OCI-LY1 (cell line): Measurements from ENCODE around the gene AKT2.

Experiments
- H2AFZ ChIP-seq: fragments of 200-600 bp; sonication (generic), shearing (Covaris generic); 2 replicates; pipeline ENCODE4 v1.6.0; 2014; ENCODE audit warnings: antibody characterized with exemption, mild to moderate bottlenecking, low read length
- H3F3A ChIP-seq: fragments of 200-600 bp; sonication (generic), shearing (Covaris generic); 2 replicates; pipeline ENCODE4 v1.6.0; 2014; ENCODE audit warnings: mild to moderate bottlenecking, antibody characterized with exemption, low read length, moderate library complexity; ENCODE audit not compliant: insufficient read depth
- H3K27ac ChIP-seq: fragments of 200-600 bp; sonication (generic); 2 replicates; pipeline ENCODE4 v1.5.1; 2014; ENCODE audit warnings: low read length, mixed run types, mild to moderate bottlenecking, low read depth; ENCODE audit not compliant: poor library complexity, severe bottlenecking
- H3K27me3 ChIP-seq: fragments of 200-600 bp; sonication (generic); 2 replicates; pipeline ENCODE4 v1.6.0; 2014; ENCODE audit warnings: antibody characterized with exemption, mild to moderate bottlenecking, low read length, moderate library complexity; ENCODE audit not compliant: insufficient read depth
- H3K36me3 ChIP-seq: fragments of 200-600 bp; sonication (generic); 2 replicates; pipeline ENCODE4 v1.6.1; 2014; ENCODE audit warnings: mild to moderate bottlenecking, antibody characterized with exemption, low read length, moderate library complexity, mixed read lengths; ENCODE audit not compliant: insufficient read depth
- H3K4me1 ChIP-seq: fragments of 200-600 bp; sonication (generic); 2 replicates; pipeline ENCODE4 v1.5.1; 2014; ENCODE audit warnings: mild to moderate bottlenecking, low read length, moderate library complexity; ENCODE audit not compliant: insufficient read depth, severe bottlenecking
- H3K4me2 ChIP-seq: fragments of 200-600 bp; sonication (generic), shearing (Covaris generic); 2 replicates; pipeline ENCODE4 v1.6.1; 2014; ENCODE audit warnings: low read length
- H3K4me3 ChIP-seq: fragments of 200-600 bp; sonication (generic); 2 replicates; pipeline ENCODE4 v1.5.1; 2014; ENCODE audit warnings: low read length, low read depth, mild to moderate bottlenecking, mixed read lengths; ENCODE audit not compliant: poor library complexity, severe bottlenecking
- H3K79me2 ChIP-seq: fragments of 200-600 bp; shearing (Covaris generic); 2 replicates; pipeline ENCODE4 v1.6.1; 2016; ENCODE audit warnings: mixed run types, low read length, mixed read lengths; ENCODE audit not compliant: insufficient read depth
- H3K9ac ChIP-seq: fragments of 200-600 bp; sonication (generic), shearing (Covaris generic); 2 replicates; pipeline ENCODE4 v1.6.1; 2014; ENCODE audit warnings: mild to moderate bottlenecking, low read length, mixed read lengths
- H3K9me2 ChIP-seq: fragments of 200-600 bp; sonication (generic), shearing (Covaris generic); 2 replicates; pipeline ENCODE4 v1.6.1; 2014; ENCODE audit warnings: low read depth, mild to moderate bottlenecking, low read length, mixed read lengths
- H3K9me3 ChIP-seq: fragments of 200-600 bp; shearing (Covaris generic); 2 replicates; pipeline ENCODE4 v1.6.1; 2014; ENCODE audit warnings: low read length, mixed read lengths
- H4K20me1 ChIP-seq: fragments of 200-600 bp; sonication (generic), shearing (Covaris generic); 2 replicates; pipeline ENCODE4 v1.6.0; 2016; ENCODE audit warnings: mild to moderate bottlenecking, low read length; ENCODE audit not compliant: insufficient read depth
- CTCF ChIP-seq: fragments of 200-600 bp; sonication (generic), shearing (Covaris generic); IDR thresholded peaks from 2 replicates; pipeline ENCODE4 v1.5.1; 2017; ENCODE audit warnings: mild to moderate bottlenecking, antibody characterized with exemption, low read length, moderate library complexity, mixed read lengths
- EZH2 ChIP-seq: fragments of 200-600 bp; sonication (generic), shearing (Covaris generic); IDR thresholded peaks from 2 replicates; pipeline ENCODE4 v1.8.0; 2017; ENCODE audit warnings: borderline replicate concordance, mixed run types, mild to moderate bottlenecking, antibody characterized with exemption, low read length, moderate library complexity, mixed read lengths

AKT2 gene

GRCh38 chr19:40225440-40226305 lies 59.5 kb downstream of the AKT2 start:
- Histone ChIP-seq H3K27ac (no peak overlapping the region), H3K4me1 (no peaks in the 10 kb centered on the region), H3F3A (no peaks in the 10 kb centered on the region; the same call in 1 of the 2 replicates), H3K4me2 (no peak overlapping the region), H2AFZ (no peak overlapping the region), H3K4me3 (no peak overlapping the region), H3K36me3 (no peaks in the 10 kb centered on the region), H3K27me3 (no peaks in the 10 kb centered on the region), H3K9ac (no peak overlapping the region), H3K79me2 (no peaks in the 10 kb centered on the region), H4K20me1 (no peaks in the 10 kb centered on the region), H3K9me2 (no peaks in the 10 kb centered on the region), H3K9me3 (no peaks in the 10 kb centered on the region)
- TF ChIP-seq EZH2 (no peak), CTCF (peak; percentile 33; the same call in 1 of the 2 replicates)

GRCh38 chr19:40224342-40225150 lies 60.6 kb downstream of the AKT2 start:
- TF ChIP-seq EZH2 (no peak), CTCF (no peak)
- Histone ChIP-seq H4K20me1 (no peaks in the 10 kb centered on the region), H3F3A (no peaks in the 10 kb centered on the region; the same call in 1 of the 2 replicates), H3K4me1 (no peaks in the 10 kb centered on the region), H3K4me2 (no peak overlapping the region), H3K27ac (no peak overlapping the region), H3K9ac (no peak overlapping the region), H3K4me3 (no peak overlapping the region), H3K36me3 (no peaks in the 10 kb centered on the region), H2AFZ (no peak overlapping the region), H3K9me3 (no peaks in the 10 kb centered on the region), H3K79me2 (no peaks in the 10 kb centered on the region), H3K27me3 (no peaks in the 10 kb centered on the region), H3K9me2 (no peaks in the 10 kb centered on the region)

GRCh38 chr19:40223135-40223822 lies 61.9 kb downstream of the AKT2 start:
- H3K4me2 ChIP-seq, result no peak overlapping the region
- no peaks in the 10 kb centered on the region for H3K9me3 ChIP-seq
- no peaks in the 10 kb centered on the region for H4K20me1 ChIP-seq
- H3K79me2 ChIP-seq, result no peaks in the 10 kb centered on the region
- no peak for TF ChIP-seq EZH2
- no peak for TF ChIP-seq CTCF
- H3K9ac ChIP-seq, result no peak overlapping the region
- H3K27me3 ChIP-seq, result no peaks in the 10 kb centered on the region
- H3K9me2 ChIP-seq, result no peaks in the 10 kb centered on the region
- no peak overlapping the region for H3K4me3 ChIP-seq
- no peaks in the 10 kb centered on the region for H3F3A ChIP-seq
- no peaks in the 10 kb centered on the region for H3K4me1 ChIP-seq
- H3K27ac ChIP-seq, result no peak overlapping the region
- no peaks in the 10 kb centered on the region for H3K36me3 ChIP-seq
- no peak overlapping the region for H2AFZ ChIP-seq
